CD4-positive, alpha-beta T cell treated with Interferon alpha-2 for 1 hour (primary cell): ENCODE results near the gene CAMKK2.
"Not testable (repeated sequence)": the region's sequence is repeated elsewhere in the genome, so short reads cannot be mapped to it uniquely, and the experiment has no call there.

Experiments used
- DNase-seq, 2 donors: peaks; one replicate each; pipeline ENCODE4 v3.0.0-alpha.2; 2020 to 2022

CAMKK2 gene

DNA sequence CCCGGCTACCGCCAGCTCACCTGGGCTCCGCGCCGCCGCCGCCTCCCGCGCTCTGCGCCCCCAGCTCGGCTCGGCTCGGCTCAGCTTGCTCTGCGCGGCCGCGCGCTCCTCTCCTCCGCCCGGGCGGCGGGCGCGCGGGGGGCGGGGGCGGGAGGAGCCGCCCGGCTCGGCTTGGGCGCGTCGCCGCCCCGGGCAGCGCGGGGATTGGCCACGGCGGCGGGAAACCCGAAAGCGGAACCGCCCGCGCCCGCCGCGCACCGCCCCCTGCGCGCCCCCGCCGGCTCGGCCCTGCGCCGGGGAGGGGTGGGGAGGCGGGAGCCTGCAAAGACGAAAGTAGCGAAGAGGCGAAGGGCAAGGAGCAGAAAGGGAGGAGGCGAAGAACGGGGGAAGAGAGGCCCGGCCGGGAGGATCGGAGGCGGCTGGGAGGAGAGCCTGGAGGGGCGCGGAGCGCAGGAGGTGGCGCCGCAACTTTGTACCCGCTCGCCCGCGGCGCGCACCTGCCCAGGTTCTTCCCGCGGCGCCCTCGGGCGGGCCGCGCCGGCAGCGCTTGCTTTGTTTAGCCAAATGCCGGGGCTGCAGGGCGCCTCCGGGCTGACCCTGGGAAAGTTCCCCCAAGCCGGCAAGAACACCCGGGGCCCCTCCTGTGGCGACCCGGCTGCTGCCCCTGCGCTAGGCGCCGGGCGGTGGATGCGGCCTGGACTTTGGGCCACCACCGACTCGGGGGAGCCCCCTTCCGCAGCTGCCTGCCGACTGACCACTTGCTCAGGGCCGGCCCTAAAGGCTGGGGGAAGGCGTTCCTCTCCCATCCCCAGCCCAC lies at the start of gene CAMKK2:
TSS of gene CAMKK2 (minus strand) at position 92 of the 817 bp plus-strand sequence. CDS start 22,183 bp downstream, outside the sequence.
- peak; percentile 84 to 92 for DNase-seq

DNA sequence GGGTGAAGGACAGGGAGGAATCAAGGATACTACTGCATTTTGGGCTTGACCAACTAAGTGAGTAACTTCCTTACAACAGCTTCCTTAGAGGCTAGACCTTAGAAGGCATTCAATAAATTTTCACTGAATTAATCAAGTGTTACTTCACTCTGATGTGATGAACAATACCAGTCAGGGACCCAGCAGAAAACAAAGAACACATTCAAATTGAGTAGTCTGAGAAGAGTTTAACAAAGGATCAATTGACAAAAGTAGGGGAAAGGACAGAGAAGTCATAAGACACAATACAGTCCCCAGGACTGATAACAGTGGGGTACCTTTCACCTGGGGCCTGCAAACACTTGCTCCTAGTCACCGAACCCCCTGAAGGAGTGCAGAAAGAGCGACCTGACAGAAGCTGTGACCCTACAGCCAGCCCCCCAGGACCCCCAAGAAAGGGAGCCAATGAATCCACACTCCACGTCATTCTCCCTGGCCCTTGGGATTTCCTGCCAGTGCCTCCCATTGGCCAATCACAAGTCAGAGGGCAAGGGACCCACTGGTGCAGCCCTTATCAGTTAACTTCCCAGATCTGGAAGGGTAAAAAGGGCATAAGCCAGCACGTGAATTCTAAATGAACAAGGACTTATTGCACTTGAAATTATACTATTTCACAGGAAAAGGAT lies 48.8 kb upstream of the CAMKK2 start:
- no peak for DNase-seq

- no peak for DNase-seq
These were observed 48.0 kb upstream of the CAMKK2 start for GRCh38 chr12:121344506-121344905.

DNA sequence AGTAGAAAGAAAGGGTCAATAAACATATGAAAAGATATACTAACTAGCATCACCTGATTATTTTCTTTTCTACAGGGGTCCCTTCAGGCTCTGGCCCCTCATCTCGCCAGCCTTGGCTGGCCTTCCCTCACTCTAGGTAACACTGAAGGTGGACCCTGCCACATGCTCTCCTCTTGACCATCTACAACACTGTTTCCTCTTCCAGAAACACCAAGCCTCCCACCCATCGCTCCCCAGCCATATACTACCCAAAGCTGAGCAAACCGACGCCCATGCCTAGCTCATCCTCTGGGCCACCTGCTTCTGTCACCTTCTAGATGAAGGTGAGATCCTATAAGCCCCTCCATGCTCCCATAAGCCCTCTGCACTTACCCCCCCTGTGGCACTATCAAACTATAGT lies 40.9 kb upstream of the CAMKK2 start:
- no peak for DNase-seq

DNA sequence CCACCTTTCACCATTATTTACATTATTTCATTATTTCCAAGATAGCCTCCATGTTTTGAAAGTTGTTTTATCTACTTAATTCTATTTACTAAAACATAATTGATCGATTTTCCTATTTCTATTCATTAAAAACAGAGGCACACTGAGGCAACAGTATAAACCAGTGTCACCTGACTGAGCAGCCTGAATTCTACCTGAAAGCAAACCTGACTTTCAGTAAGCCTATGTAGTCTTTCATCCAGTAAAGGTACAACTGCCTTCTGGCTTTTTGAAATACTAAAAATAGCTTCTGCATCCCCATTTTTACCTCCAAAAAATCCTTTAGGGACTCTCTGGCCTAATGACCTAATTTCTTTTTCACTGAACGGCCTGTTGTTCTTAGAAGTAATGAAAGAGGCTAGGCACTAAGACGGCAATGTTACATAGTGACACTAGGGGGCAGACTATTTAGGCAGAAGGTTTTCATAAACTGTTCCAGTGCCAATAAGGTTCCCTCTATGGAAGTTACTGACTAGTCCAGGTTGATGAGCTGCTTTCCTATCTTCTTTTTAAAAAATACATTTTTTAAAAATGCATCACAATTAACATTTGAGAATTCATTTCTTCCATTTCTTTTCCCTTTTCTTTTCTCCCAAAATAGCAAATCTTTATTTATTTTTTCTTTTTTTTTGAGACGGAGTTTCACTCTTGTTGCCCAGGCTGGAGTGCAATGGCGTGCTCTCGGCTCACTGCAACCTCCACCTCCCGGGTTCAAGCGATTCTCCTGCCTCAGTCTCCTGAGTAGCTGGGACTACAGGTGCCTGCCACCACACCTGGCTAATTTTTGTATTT lies 38.2 kb upstream of the CAMKK2 start:
- peak; percentile 36 to 72 for DNase-seq

DNA sequence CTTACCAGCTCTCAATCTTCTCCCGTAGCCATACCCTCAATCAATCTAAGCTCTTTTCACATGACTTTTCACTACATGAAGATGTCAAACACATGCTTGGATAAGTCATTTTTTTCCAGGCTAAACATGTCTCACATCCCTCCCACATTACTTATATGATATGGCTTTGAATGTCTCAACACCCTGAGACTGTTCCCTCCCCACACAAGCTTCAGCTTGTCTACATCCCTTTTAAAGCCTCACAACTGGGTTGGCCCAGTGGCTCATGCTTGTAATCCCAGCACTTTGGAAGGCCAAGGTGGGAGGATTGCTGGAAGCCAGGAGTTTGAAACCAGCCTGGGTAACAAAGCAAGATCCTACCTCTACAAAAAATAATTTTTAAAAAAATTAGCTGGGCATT lies 37.2 kb upstream of the CAMKK2 start:
- no peak for DNase-seq

DNA sequence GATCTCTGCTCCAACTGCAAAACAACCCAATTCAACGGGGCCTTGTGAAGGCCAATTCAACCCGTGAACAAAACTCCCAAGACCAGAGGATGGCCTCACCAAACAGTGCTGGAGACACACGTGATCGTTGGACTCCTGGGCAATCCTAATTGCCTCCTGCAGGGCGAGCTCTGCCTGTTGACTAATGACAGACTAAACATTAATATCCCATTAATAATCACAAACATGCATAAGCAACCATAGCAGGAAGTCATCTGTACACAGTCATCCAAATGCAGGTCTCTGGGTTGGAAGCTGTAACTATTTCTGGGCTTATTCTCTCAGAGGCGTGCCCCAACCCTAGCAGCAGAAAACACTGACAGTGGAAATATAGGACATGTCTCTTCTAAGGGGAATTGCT lies 34.7 kb upstream of the CAMKK2 start:
- no peak for DNase-seq

- no peak for DNase-seq
These were observed 34.2 kb upstream of the CAMKK2 start for GRCh38 chr12:121330692-121331091.

DNA sequence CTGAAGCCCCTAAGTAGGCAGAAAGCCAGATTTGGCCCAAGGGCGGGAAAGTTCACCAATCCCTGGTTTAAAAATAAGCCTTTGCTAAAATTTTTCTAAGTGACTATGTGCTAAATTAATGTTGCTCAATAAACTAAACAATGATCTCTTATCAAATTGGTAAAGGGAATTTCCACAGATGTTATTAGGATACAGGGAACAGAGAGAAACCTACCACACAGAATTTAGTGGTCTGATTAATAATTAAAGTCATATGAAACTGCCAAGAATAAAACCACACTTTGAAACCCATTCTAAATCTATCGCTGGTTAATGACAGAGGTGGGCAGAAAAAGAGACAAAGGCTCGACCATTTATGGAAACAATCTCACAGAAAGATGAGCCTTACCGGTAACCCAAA lies 33.7 kb upstream of the CAMKK2 start:
- DNase-seq = no peak

- no peak for DNase-seq
These were observed 32.1 kb upstream of the CAMKK2 start for GRCh38 chr12:121328620-121329019.

DNA sequence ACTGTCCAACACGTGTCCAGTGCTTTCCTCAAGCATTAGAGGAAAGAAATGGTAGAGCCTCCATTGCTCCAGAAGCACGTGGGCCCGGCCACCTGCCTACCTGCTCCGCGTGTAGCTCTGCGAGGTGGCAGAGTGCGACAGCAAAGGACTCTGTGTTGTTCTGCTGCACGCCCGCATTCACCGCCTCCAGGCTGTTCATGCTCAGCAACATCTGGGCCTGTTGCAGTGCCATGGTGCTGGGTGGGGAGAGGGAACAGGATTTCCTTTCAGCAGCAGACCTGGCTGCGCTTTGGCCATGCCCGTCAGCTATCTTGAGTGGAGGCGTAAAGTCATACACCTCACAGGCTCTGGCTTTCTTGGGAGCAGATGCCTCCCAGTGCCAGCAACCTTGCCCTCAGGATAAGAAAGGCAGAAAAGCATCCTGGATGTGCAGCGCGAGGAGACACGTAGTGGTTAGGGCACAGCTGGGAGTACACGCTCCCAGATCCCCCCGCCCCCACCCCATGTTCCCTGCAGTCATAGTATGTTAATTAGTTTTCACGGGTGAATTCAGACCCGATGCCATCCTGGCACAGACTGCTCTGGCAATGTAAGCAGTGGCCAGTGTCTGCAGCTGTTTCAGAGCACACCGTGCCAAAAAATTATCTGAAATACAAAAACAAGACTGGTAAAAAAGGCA lies 30.6 kb upstream of the CAMKK2 start:
- no peak for DNase-seq

- no peak for DNase-seq
These were observed 29.4 kb upstream of the CAMKK2 start for GRCh38 chr12:121325922-121326396.

- no peak for DNase-seq
These were observed 27.4 kb upstream of the CAMKK2 start for GRCh38 chr12:121323908-121324307.

DNA sequence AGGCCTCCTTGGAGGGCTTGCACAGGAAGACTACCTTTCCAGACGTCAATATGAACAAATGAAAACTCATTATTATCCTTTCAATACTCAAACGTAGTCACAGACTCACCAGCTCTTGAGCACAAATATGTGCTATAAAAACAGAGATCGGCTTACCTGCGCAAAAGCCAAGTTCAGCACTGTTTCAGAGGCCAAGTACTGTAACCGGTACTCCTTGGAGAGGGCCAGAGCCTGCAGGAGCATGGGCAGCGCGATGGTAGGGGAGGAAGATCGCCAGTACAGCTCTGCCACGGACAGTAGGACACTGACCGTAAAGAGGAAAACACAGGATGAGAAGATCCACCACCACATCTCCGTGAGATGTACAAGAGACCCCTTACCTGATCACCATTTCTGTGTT lies 21.6 kb upstream of the CAMKK2 start:
- DNase-seq = no peak

- DNase-seq = no peak
These were observed 17.9 kb upstream of the CAMKK2 start for GRCh38 chr12:121314431-121314830.

GRCh38 chr12:121310231-121310630 lies 13.7 kb upstream of the CAMKK2 start:
- not testable (repeated sequence) for DNase-seq

DNA sequence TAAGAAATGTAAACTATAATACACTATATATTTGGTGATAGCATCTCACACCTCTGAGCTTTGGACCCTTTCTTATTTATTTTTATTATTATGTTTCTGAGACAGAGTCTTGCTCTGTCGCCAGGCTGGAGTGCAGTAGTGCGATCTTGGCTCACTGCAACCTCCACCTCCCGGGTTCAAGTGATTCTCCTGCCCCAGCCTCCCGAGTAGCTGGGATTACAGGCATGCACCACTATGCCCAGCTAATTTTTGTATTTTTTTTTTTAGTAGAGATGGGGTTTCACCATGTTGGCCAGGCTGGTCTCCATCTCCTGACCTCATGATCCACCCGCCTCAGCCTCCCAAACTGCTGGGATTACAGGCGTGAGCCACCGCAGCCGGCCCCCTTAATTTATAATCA lies 10.9 kb upstream of the CAMKK2 start:
- not testable (repeated sequence) for DNase-seq

DNA sequence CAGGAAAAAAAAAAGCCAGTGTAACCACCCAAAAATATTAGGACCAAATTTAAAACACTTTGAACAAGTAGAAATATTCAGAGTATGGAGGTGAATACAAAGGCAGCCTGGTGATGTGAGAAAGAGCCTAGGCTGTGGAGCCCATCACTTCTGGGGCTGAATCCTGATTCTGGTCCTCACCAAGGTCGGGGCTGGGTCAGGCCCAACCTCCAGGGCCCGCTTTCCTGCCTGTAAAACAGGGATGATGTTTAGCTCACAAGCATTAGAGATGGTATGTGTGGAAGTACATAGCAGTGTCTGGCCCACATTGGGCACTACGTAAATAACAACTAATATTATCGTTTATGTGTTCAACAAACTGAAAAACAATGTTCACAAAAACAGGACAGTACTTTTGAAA lies 7.8 kb upstream of the CAMKK2 start:
- DNase-seq = no peak

- peak in 1 of 2 donors; percentile 11 for DNase-seq
These were observed 5.4 kb upstream of the CAMKK2 start for GRCh38 chr12:121301876-121302275.

DNA sequence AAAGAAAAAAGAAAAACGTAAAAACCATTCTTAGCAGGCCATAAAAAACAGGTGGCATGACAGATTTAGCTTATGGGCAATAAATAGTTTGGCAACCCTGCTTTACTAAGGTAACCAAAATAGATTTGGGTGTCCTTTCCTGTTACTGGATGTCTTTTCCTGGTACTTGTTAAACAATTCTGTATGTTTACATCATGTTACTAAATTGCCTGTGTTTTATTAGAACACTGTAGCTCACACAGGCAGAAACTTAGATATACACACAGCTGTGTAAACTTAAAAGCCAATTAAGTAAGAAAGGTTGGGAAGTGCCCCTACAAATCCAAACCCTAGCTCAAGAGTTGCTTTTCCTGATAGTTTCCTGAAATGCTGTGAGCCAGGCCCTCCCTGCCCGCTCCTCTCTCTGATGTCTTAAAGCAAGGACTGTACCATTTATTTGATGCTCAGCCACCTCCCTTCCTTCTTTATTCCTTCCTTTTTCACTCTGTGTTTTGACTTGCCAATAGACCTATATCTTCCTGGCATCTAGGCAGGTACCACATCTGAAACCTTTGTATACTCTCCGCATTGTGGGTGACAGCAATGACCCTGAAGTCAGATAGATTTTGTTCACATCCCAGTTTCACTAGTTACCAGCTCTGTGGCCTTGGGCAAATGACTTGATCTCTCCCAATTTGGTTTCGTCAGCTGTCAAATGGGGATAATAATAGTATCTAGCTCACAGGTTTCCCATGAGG lies 3.7 kb upstream of the CAMKK2 start:
- DNase-seq = no peak

GRCh38 chr12:121299662-121300061 lies 3.2 kb upstream of the CAMKK2 start:
- no peak for DNase-seq

- not testable (repeated sequence) for DNase-seq
These were observed 1.9 kb upstream of the CAMKK2 start for GRCh38 chr12:121298411-121298810.
